T-cell (primary cell): ENCODE measurements around the gene TRAPPC3. TPM values are rescaled to one million over a fixed set of nuclear protein-coding genes. Genes with fewer than 3 reads are reported as not detected.

ENCODE experiments used
- ATAC-seq, 4 experiments: fragments of 200-7000 bp in 3 of 4; fragments of 150-1000 bp in 1 of 4; cut with Tn5 transposase; replicated peaks in 1 of 4; 1 replicate in 3 of 4; 2 replicates in 1 of 4; pipeline ENCODE4 v1.10.0; 2021; ENCODE audit warnings: moderate library complexity in 3 of 4, mild to moderate bottlenecking in 2 of 4, moderate number of reproducible peaks in 1 of 4
- CTCF ChIA-PET, 2 donors: fragments of 300-600 bp; sonication (Branson Sonifier 250); formaldehyde crosslinking; loops; one replicate each; lab custom pipeline; 2022; ENCODE audit warnings: antibody characterized with exemption in 2 of 2; lab: Charles Lee
- POLR2A ChIA-PET, 2 donors: fragments of 300-600 bp; sonication (Branson Sonifier 250); formaldehyde crosslinking; loops; one replicate each; lab custom pipeline; 2022; ENCODE audit warnings: antibody characterized with exemption in 2 of 2; lab: Charles Lee
- DNase-seq, 35 experiments: peaks; one replicate each; pipeline versions ENCODE4 v3.0.0 to v3.0.0-alpha.2; 2013 to 2023
- H3K27ac ChIP-seq: one replicate; pipeline ENCODE4 v1.5.1; 2013; ENCODE audit warnings: low read length
- H3K27me3 ChIP-seq, 2 experiments: replicated peaks in 1 of 2; 1 replicate in 1 of 2; 2 replicates in 1 of 2; pipeline versions ENCODE4 v1.6.1 to v1.7.0; 2013; ENCODE audit warnings: low read length in 1 of 2, mixed read lengths in 1 of 2; ENCODE audit not compliant: control insufficient read depth in 2 of 2, insufficient read depth in 2 of 2; ENCODE audit errors: extremely low read depth in 1 of 2
- H3K36me3 ChIP-seq, 2 donors: 1 replicate in 1 of 2; 2 replicates in 1 of 2; pipeline versions ENCODE4 v1.6.1 to v1.7.0; 2013; ENCODE audit warnings: low read length in 1 of 2; ENCODE audit not compliant: control insufficient read depth in 2 of 2, insufficient read depth in 1 of 2; ENCODE audit errors: extremely low read depth in 1 of 2
- H3K4me1 ChIP-seq, 2 experiments: 1 replicate in 1 of 2; 2 replicates in 1 of 2; pipeline versions ENCODE4 v1.6.1 to v1.7.0; 2013; ENCODE audit warnings: low read length in 2 of 2, mixed read lengths in 1 of 2; ENCODE audit not compliant: insufficient read depth in 2 of 2, control insufficient read depth in 1 of 2; ENCODE audit errors: extremely low read depth in 1 of 2
- H3K4me3 ChIP-seq, 2 donors: 1 replicate in 1 of 2; 2 replicates in 1 of 2; pipeline versions ENCODE4 v1.5.1 to v1.7.0; 2013; ENCODE audit warnings: mild to moderate bottlenecking in 2 of 2, low read length in 1 of 2, moderate library complexity in 1 of 2; ENCODE audit not compliant: control insufficient read depth in 1 of 2; ENCODE audit errors: extremely low read depth in 1 of 2
- H3K9me3 ChIP-seq: 2 replicates; pipeline ENCODE4 v1.7.0; 2013
- H3K27ac Mint-ChIP-seq, 2 donors: one replicate each; pipeline ENCODE4 v1.8.0; 2020 to 2021; ENCODE audit warnings: mild to moderate bottlenecking in 2 of 2, mixed read lengths in 2 of 2
- H3K27me3 Mint-ChIP-seq, 2 donors: one replicate each; pipeline ENCODE4 v1.8.0; 2021 to 2022; ENCODE audit warnings: mixed read lengths in 2 of 2
- H3K36me3 Mint-ChIP-seq: one replicate; pipeline ENCODE4 v1.8.0; 2021; ENCODE audit warnings: mixed read lengths
- H3K4me1 Mint-ChIP-seq, 3 donors: one replicate each; pipeline ENCODE4 v1.8.0; 2020 to 2022; ENCODE audit warnings: mixed read lengths in 3 of 3, mild to moderate bottlenecking in 1 of 3
- H3K4me3 Mint-ChIP-seq, 3 donors: one replicate each; pipeline ENCODE4 v1.8.0; 2020 to 2022; ENCODE audit warnings: mild to moderate bottlenecking in 3 of 3, mixed read lengths in 3 of 3, moderate library complexity in 3 of 3
- H3K9me3 Mint-ChIP-seq, 3 donors: one replicate each; pipeline ENCODE4 v1.8.0; 2020 to 2022; ENCODE audit warnings: mixed read lengths in 3 of 3
- WGBS: methylation state at CpG from one replicate; pipeline ENCODE4 v1.1.5; 2013; ENCODE audit warnings: missing lambda C conversion rate; ENCODE audit not compliant: insufficient coverage; 5-methylcytosine and 5-hydroxymethylcytosine counted together
- total RNA-seq, 35 experiments: library from RNA in 6 of 35; stranded (reverse) in 6 of 35; fragments of 120-200 nt in 1 of 35; gene quantifications; one replicate each; pipeline versions ENCODE4 v1.2.1 to v1.2.4 and lab custom pipeline; 2013 to 2026

Gene TRAPPC3
- total RNA-seq, 5 donors from 2014 or later (not counting 1 experiment from before 2014, with no cell fraction given): 42.3 to 48.2 (median 44.6) TPM

- Mint-ChIP-seq H3K4me3 (peak overlapping the region; percentile 77 to 82 (median 82)), H3K9me3 (no peaks in the 10 kb centered on the region), H3K27me3 (no peaks in the 10 kb centered on the region), H3K27ac (peak overlapping the region; percentile 96), H3K36me3 (peaks cover 28% of the 10 kb centered on the region), H3K4me1 (peaks cover 80 to 86% (median 85%) of the 10 kb centered on the region in 3 donors)
- Histone ChIP-seq H3K27me3 (no peaks in the 10 kb centered on the region), H3K4me1 (peaks cover 57 to 92% of the 10 kb centered on the region in 2 experiments), H3K4me3 (no peak overlapping the region), H3K9me3 (no peaks in the 10 kb centered on the region), H3K27ac (peak overlapping the region; percentile 89), H3K36me3 (peaks cover 0 to 8% of the 10 kb centered on the region in 2 donors)
- no CpG with 5 or more reads among the region's 1 CpG for WGBS
- ChIA-PET POLR2A (interaction anchor here (0.6 to 1.0 kb wide), 6 partner anchors 10 to 1849 kb away, joined by 3 to 6 read pairs (median 4); partner anchors contain the start of gene TRAPPC3 (in 1 of the 2)), CTCF (interaction anchor here (0.6 to 5.9 kb wide), 5 partner anchors 11 to 123 kb away, joined by 3 to 41 read pairs (median 5); partner anchors contain the start of gene TRAPPC3 (in 1 of the 2))
- no peak for DNase-seq
- ATAC-seq: no peak
Observed at GRCh38 chr1:36162680-36163239, 13.5 kb upstream of the TRAPPC3 start.

- Mint-ChIP-seq H3K36me3 (peaks cover 25% of the 10 kb centered on the region), H3K4me3 (peak overlapping the region; percentile 77 to 82 (median 82))
Observed at GRCh38 chr1:36161641-36162531, 12.6 kb upstream of the TRAPPC3 start.

GRCh38 chr1:36160949-36161485, 11.7 kb upstream of the TRAPPC3 start:
- ChIA-PET POLR2A (interaction anchor here (0.7 to 1.1 kb wide), 4 partner anchors 11 to 62 kb away, joined by 3 read pairs; partner anchors contain the start of gene TRAPPC3 (in 1 of the 2)), CTCF (interaction anchor here (1.0 to 5.9 kb wide), 5 partner anchors 9 to 125 kb away, joined by 3 to 41 read pairs (median 5); partner anchors contain the start of gene TRAPPC3 (in 1 of the 2))
- peak overlapping the region; percentile 77 to 82 (median 82) for H3K4me3 Mint-ChIP-seq
- H3K9me3 ChIP-seq: no peaks in the 10 kb centered on the region
- DNase-seq: peak; percentile 45 to 77 (median 60)
- H3K4me3 ChIP-seq: peak overlapping the region; percentile 46 to 76
- peak overlapping the region; percentile 89 for H3K27ac ChIP-seq
- peak overlapping the region; percentile 96 for H3K27ac Mint-ChIP-seq
- no peaks in the 10 kb centered on the region for H3K9me3 Mint-ChIP-seq
- peak; percentile 36 to 61 (median 47) for ATAC-seq
- peaks cover 21% of the 10 kb centered on the region for H3K36me3 Mint-ChIP-seq
- no peaks in the 10 kb centered on the region for H3K27me3 Mint-ChIP-seq
- peaks cover 69 to 76% (median 73%) of the 10 kb centered on the region in 3 donors for H3K4me1 Mint-ChIP-seq
- WGBS: 8% methylated on average over 7 of the region's 12 CpGs
- H3K27me3 ChIP-seq: no peaks in the 10 kb centered on the region
- H3K36me3 ChIP-seq: no peaks in the 10 kb centered on the region
- peaks cover 58 to 84% of the 10 kb centered on the region in 2 experiments for H3K4me1 ChIP-seq

More at GRCh38 chr1:36161641-36162531, 12.6 kb upstream of the TRAPPC3 start:
- ATAC-seq (peak; percentile 59 to 78 (median 66)), DNase-seq (peak; percentile 38 to 76 (median 57))
- Mint-ChIP-seq H3K27ac (peak overlapping the region; percentile 96), H3K27me3 (no peaks in the 10 kb centered on the region), H3K9me3 (no peaks in the 10 kb centered on the region), H3K4me1 (peaks cover 78 to 84% (median 82%) of the 10 kb centered on the region in 3 donors)
- Histone ChIP-seq H3K36me3 (no peaks in the 10 kb centered on the region), H3K27ac (peak overlapping the region; percentile 89), H3K27me3 (no peaks in the 10 kb centered on the region), H3K4me3 (peak overlapping the region; percentile 46 to 76), H3K4me1 (peaks cover 58 to 92% of the 10 kb centered on the region in 2 experiments), H3K9me3 (no peaks in the 10 kb centered on the region)
- ChIA-PET POLR2A (interaction anchor here (0.6 to 1.0 kb wide), 5 partner anchors 9 to 256 kb away, joined by 3 to 4 read pairs (median 3); partner anchors contain the start of gene TRAPPC3 (in 2 of the 2)), CTCF (interaction anchor here (0.6 to 5.9 kb wide), 9 partner anchors 8 to 124 kb away, joined by 3 to 41 read pairs (median 5); partner anchors contain the start of gene TRAPPC3 (in 1 of the 2))
- WGBS: 4% methylated on average over 8 of the region's 14 CpGs

- H3K27ac Mint-ChIP-seq: peak overlapping the region; percentile 96
- POLR2A ChIA-PET: interaction anchor here in 1 of 2 donors (0.7 to 1.1 kb wide), 2 partner anchors 11 to 63 kb away, joined by 3 read pairs; no protein-coding TSS in a partner anchor
- DNase-seq (peak in 1 of 35 experiments; percentile 25), ATAC-seq (no peak)
- WGBS: 18% methylated on average over 4 of the region's 4 CpGs
- H3K36me3 Mint-ChIP-seq: peaks cover 21% of the 10 kb centered on the region
- peak overlapping the region; percentile 89 for H3K27ac ChIP-seq
- H3K9me3 Mint-ChIP-seq: no peaks in the 10 kb centered on the region
- H3K4me1 ChIP-seq: peaks cover 58 to 80% of the 10 kb centered on the region in 2 experiments
- H3K9me3 ChIP-seq: no peaks in the 10 kb centered on the region
- H3K4me1 Mint-ChIP-seq: peaks cover 64 to 73% (median 71%) of the 10 kb centered on the region in 3 donors
- H3K27me3 ChIP-seq: no peaks in the 10 kb centered on the region
- H3K4me3 Mint-ChIP-seq: peak overlapping the region; percentile 77 to 82 (median 82)
- H3K4me3 ChIP-seq: peak overlapping the region; percentile 46 to 76
- no peaks in the 10 kb centered on the region for H3K36me3 ChIP-seq
- no peaks in the 10 kb centered on the region for H3K27me3 Mint-ChIP-seq
- CTCF ChIA-PET: interaction anchor here in 1 of 2 donors (1.3 to 5.9 kb wide), 3 partner anchors 11 to 125 kb away, joined by 3 to 41 read pairs (median 6); partner anchors contain the start of gene TRAPPC3
Observed at GRCh38 chr1:36160388-36160948, 11.2 kb upstream of the TRAPPC3 start.

- Mint-ChIP-seq H3K9me3 (no peaks in the 10 kb centered on the region), H3K36me3 (peaks cover 20% of the 10 kb centered on the region), H3K27ac (peak overlapping the region; percentile 96), H3K4me3 (peak overlapping the region; percentile 77 to 82 (median 82)), H3K4me1 (peaks cover 67 to 77% (median 70%) of the 10 kb centered on the region in 3 donors), H3K27me3 (no peaks in the 10 kb centered on the region)
- ATAC-seq (no peak), DNase-seq (peak in 1 of 35 experiments; percentile 27)
- no peaks in the 10 kb centered on the region for H3K9me3 ChIP-seq
- H3K36me3 ChIP-seq: no peaks in the 10 kb centered on the region
- 68% methylated on average over 9 of the region's 10 CpGs for WGBS
- peaks cover 61 to 81% of the 10 kb centered on the region in 2 experiments for H3K4me1 ChIP-seq
- H3K27me3 ChIP-seq: no peaks in the 10 kb centered on the region
- CTCF ChIA-PET: interaction anchor here (1.3 to 5.9 kb wide), 3 partner anchors 10 to 126 kb away, joined by 5 to 41 read pairs (median 6); partner anchors contain the start of gene TRAPPC3 (in 1 of the 2)
- POLR2A ChIA-PET: interaction anchor here (0.6 to 1.1 kb wide), 2 partner anchors 63 to 340 kb away, joined by 3 read pairs; no protein-coding TSS in a partner anchor
- H3K4me3 ChIP-seq: peak overlapping the region; percentile 22 to 76
- H3K27ac ChIP-seq: peak overlapping the region; percentile 89
Observed at GRCh38 chr1:36159614-36160387, 10.5 kb upstream of the TRAPPC3 start.
